ENCODE data around the gene CACNB1. TPM values are rescaled to one million over a fixed set of nuclear protein-coding genes. Genes with fewer than 3 reads are reported as not detected.

CACNB1 gene
- total and polyA plus RNA-seq, 2 of the 13 experiments (the other 11 are each of a cell fraction or from before 2014, with no cell fraction given): 0.75 to 1.5 TPM

DNA sequence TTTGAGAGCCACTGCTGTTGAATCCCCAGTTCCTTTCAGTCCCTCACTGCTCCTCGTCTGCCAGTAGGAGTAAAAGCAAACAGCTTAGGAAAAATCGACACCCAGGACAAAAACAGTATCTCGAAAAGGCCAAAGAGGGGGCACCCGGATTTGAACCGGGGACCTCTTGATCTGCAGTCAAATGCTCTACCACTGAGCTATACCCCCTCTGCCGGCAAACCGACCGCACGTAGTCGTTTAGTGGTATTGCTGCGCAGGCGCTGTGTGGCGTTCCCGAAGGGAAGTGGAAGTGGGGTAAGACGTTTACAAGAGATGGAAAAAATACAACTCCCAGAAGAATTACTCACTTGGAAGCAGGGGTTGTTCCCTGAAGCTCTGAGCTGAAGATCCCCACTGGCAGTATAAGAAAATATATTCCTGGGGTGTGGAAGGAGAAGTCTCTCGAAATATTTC lies 43.8 kb downstream of the CACNB1 start (continued):
- TF ChIP-seq ZSCAN5A (CRISPR knock-in tag; IDR thresholded peaks at IDR 0.05; ENCODE audit: borderline replicate concordance) (no peak), ZFP36L2 (CRISPR knock-in tag; IDR thresholded peaks at IDR 0.05) (no peak; the same call in 1 of the 2 replicates), SP140L (CRISPR knock-in tag; IDR thresholded peaks at IDR 0.05; ENCODE audit: borderline replicate concordance) (0 out of 2 replicates have a peak, but pooled peaks have one; percentile 60), RORA (CRISPR knock-in tag; IDR thresholded peaks at IDR 0.05) (no peak), ZBTB26 (CRISPR knock-in tag; IDR thresholded peaks at IDR 0.05; ENCODE audit: borderline replicate concordance) (peak; percentile 39; the same call in 1 of the 2 replicates), ZNF772 (CRISPR knock-in tag; IDR thresholded peaks at IDR 0.05) (no peak), ZFP41 (CRISPR knock-in tag; IDR thresholded peaks at IDR 0.05; ENCODE audit: borderline replicate concordance) (no peak), ZNF282 (IDR thresholded peaks at IDR 0.05; ENCODE audit: partially characterized antibody) (no peak), ZNF619 (CRISPR knock-in tag; IDR thresholded peaks at IDR 0.05) (0 out of 2 replicates have a peak, but pooled peaks have one; percentile 5), KLF6 (CRISPR knock-in tag; IDR thresholded peaks at IDR 0.05) (no peak; the same call in none of the 2 replicates), DR1 (CRISPR knock-in tag; IDR thresholded peaks at IDR 0.05) (no peak), HOMEZ (CRISPR knock-in tag; IDR thresholded peaks at IDR 0.05; ENCODE audit: low read depth) (no peak)
- TF ChIP-seq, protein P1, sequence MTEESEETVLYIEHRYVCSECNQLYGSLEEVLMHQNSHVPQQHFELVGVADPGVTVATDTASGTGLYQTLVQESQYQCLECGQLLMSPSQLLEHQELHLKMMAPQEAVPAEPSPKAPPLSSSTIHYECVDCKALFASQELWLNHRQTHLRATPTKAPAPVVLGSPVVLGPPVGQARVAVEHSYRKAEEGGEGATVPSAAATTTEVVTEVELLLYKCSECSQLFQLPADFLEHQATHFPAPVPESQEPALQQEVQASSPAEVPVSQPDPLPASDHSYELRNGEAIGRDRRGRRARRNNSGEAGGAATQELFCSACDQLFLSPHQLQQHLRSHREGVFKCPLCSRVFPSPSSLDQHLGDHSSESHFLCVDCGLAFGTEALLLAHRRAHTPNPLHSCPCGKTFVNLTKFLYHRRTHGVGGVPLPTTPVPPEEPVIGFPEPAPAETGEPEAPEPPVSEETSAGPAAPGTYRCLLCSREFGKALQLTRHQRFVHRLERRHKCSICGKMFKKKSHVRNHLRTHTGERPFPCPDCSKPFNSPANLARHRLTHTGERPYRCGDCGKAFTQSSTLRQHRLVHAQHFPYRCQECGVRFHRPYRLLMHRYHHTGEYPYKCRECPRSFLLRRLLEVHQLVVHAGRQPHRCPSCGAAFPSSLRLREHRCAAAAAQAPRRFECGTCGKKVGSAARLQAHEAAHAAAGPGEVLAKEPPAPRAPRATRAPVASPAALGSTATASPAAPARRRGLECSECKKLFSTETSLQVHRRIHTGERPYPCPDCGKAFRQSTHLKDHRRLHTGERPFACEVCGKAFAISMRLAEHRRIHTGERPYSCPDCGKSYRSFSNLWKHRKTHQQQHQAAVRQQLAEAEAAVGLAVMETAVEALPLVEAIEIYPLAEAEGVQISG (CRISPR knock-in tag; IDR thresholded peaks at IDR 0.05): peak; percentile 37; the same call in 1 of the 2 replicates
- TF ChIP-seq, protein P2, sequence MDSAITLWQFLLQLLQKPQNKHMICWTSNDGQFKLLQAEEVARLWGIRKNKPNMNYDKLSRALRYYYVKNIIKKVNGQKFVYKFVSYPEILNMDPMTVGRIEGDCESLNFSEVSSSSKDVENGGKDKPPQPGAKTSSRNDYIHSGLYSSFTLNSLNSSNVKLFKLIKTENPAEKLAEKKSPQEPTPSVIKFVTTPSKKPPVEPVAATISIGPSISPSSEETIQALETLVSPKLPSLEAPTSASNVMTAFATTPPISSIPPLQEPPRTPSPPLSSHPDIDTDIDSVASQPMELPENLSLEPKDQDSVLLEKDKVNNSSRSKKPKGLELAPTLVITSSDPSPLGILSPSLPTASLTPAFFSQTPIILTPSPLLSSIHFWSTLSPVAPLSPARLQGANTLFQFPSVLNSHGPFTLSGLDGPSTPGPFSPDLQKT (CRISPR knock-in tag; IDR thresholded peaks at IDR 0.05; ENCODE audit: borderline replicate concordance): no peak
- TF ChIP-seq, protein P3, sequence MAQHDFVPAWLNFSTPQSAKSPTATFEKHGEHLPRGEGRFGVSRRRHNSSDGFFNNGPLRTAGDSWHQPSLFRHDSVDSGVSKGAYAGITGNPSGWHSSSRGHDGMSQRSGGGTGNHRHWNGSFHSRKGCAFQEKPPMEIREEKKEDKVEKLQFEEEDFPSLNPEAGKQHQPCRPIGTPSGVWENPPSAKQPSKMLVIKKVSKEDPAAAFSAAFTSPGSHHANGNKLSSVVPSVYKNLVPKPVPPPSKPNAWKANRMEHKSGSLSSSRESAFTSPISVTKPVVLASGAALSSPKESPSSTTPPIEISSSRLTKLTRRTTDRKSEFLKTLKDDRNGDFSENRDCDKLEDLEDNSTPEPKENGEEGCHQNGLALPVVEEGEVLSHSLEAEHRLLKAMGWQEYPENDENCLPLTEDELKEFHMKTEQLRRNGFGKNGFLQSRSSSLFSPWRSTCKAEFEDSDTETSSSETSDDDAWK (CRISPR knock-in tag; IDR thresholded peaks at IDR 0.05): no peak
- TF ChIP-seq, protein P4, sequence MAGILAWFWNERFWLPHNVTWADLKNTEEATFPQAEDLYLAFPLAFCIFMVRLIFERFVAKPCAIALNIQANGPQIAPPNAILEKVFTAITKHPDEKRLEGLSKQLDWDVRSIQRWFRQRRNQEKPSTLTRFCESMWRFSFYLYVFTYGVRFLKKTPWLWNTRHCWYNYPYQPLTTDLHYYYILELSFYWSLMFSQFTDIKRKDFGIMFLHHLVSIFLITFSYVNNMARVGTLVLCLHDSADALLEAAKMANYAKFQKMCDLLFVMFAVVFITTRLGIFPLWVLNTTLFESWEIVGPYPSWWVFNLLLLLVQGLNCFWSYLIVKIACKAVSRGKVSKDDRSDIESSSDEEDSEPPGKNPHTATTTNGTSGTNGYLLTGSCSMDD (CRISPR knock-in tag; IDR thresholded peaks at IDR 0.05): no peak
- TF ChIP-seq, protein P5, sequence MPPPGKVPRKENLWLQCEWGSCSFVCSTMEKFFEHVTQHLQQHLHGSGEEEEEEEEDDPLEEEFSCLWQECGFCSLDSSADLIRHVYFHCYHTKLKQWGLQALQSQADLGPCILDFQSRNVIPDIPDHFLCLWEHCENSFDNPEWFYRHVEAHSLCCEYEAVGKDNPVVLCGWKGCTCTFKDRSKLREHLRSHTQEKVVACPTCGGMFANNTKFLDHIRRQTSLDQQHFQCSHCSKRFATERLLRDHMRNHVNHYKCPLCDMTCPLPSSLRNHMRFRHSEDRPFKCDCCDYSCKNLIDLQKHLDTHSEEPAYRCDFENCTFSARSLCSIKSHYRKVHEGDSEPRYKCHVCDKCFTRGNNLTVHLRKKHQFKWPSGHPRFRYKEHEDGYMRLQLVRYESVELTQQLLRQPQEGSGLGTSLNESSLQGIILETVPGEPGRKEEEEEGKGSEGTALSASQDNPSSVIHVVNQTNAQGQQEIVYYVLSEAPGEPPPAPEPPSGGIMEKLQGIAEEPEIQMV (CRISPR knock-in tag; IDR thresholded peaks at IDR 0.05; ENCODE audit: low read depth): peak; percentile 19; the same call in 1 of the 2 replicates
